HCT116 (cell line): ENCODE results near the gene MTHFD2L.

Source experiments
- POLR2AphosphoS5 ChIP-seq: IDR thresholded peaks from 2 replicates; pipeline ENCODE4 v1.6.1; 2011; ENCODE audit warnings: mild to moderate bottlenecking, low read depth, low read length, moderate library complexity
- TF ChIP-seq, protein P1 (sequence below): IDR thresholded peaks from 2 replicates; pipeline ENCODE4 v1.6.1; 2012

DNA sequence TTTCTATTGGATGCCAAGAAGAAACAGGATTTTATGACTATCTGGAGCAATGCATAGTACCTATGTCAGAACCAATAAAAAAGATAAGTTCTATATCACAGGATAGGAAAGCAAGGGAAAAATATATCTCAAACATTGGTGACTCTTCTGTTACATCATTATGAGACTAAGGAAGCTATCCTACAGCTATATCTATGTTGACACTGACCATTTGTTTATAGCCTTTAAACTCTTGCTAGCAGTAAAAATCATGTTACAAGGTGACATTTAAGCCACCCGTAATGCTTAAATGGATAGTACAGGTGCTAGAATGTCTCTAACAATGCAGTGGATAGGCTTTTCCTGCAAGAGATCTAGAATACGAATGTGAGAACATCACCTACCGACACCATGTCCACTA is 121.8 kb downstream of the MTHFD2L start:
- TF ChIP-seq, protein P1, sequence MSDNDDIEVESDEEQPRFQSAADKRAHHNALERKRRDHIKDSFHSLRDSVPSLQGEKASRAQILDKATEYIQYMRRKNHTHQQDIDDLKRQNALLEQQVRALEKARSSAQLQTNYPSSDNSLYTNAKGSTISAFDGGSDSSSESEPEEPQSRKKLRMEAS = no peak
- no peak for TF ChIP-seq POLR2AphosphoS5
